Ovary (tissue), 3 donors: ENCODE data around the gene DGKI.

Experiments used
- CTCF ChIP-seq, 3 donors: fragments of 450-650 bp in 2 of 3; fragments of 200-600 bp in 1 of 3; IDR thresholded peaks; one replicate each; pipeline versions ENCODE4 v1.5.1 to v1.8.0; 2016 to 2022; ENCODE audit warnings: antibody characterized with exemption in 3 of 3, mild to moderate bottlenecking in 1 of 3
- POLR2A ChIP-seq: fragments of 450-650 bp; IDR thresholded peaks from one replicate; pipeline ENCODE4 v1.6.1; 2017; ENCODE audit warnings: antibody characterized with exemption, mild to moderate bottlenecking, moderate library complexity
- donor health status: DM: no; HTN: no; CAD: no.

- no peak for TF ChIP-seq CTCF (IDR thresholded peaks at IDR 0.05)
- TF ChIP-seq POLR2A = no peak
These were observed 327.5 kb downstream of the DGKI start for GRCh38 chr7:137519181-137519691.
